SK-N-SH treated with all-trans-retinoic acid at 6 μM for 48 hours (cell line): ENCODE data around the gene SORL1.

Experiments used
- ARNTL ChIP-seq: fragments of 450-650 bp; formaldehyde crosslinking; IDR thresholded peaks from 2 replicates; pipeline ENCODE4 v1.5.0; 2020; ENCODE audit warnings: low read depth, mild to moderate bottlenecking, moderate library complexity, borderline replicate concordance
- BACH2 ChIP-seq: fragments of 250-450 bp; sonication (Bioruptor Pico); IDR thresholded peaks from 2 replicates; pipeline ENCODE4 v1.9.0; 2021; ENCODE audit warnings: mild to moderate bottlenecking, borderline replicate concordance
- CSDC2 ChIP-seq: fragments of 250-450 bp; sonication (Bioruptor Pico); IDR thresholded peaks from 2 replicates; pipeline ENCODE4 v1.5.0; 2020; ENCODE audit warnings: mild to moderate bottlenecking, moderate library complexity
- GLIS3 ChIP-seq: fragments of 250-450 bp; sonication (Bioruptor Pico); IDR thresholded peaks from 2 replicates; pipeline ENCODE4 v1.5.0; 2020; ENCODE audit warnings: mild to moderate bottlenecking, moderate library complexity
- OSR1 ChIP-seq: fragments of 250-450 bp; sonication (Bioruptor Pico); IDR thresholded peaks from 2 replicates; pipeline ENCODE4 v1.8.0; 2022; ENCODE audit warnings: moderate library complexity, mild to moderate bottlenecking, inconsistent platforms
- PPARA ChIP-seq: fragments of 250-450 bp; sonication (Bioruptor Pico); IDR thresholded peaks from 2 replicates; pipeline ENCODE4 v1.5.0; 2020; ENCODE audit warnings: mild to moderate bottlenecking, borderline replicate concordance
- RARB ChIP-seq: fragments of 250-450 bp; sonication (Bioruptor Pico); IDR thresholded peaks from 2 replicates; pipeline ENCODE4 v1.8.0; 2021; ENCODE audit warnings: mild to moderate bottlenecking, moderate library complexity
- TOX ChIP-seq: fragments of 250-450 bp; sonication (Bioruptor Pico); IDR thresholded peaks from 2 replicates; pipeline ENCODE4 v1.8.0; 2021; ENCODE audit warnings: mild to moderate bottlenecking, moderate library complexity, borderline replicate concordance
- ZC3H10 ChIP-seq: fragments of 250-450 bp; sonication (Bioruptor Pico); IDR thresholded peaks from 2 replicates; pipeline ENCODE4 v1.5.1; 2021; ENCODE audit warnings: mild to moderate bottlenecking, moderate library complexity
- ZFP3 ChIP-seq: fragments of 250-450 bp; sonication (Bioruptor Pico); IDR thresholded peaks from 2 replicates; pipeline ENCODE4 v1.5.0; 2020; ENCODE audit warnings: mild to moderate bottlenecking, moderate library complexity
- ZNF565 ChIP-seq: fragments of 450-650 bp; formaldehyde crosslinking; conservative IDR thresholded peaks from 2 replicates; pipeline ENCODE4 v1.5.0; 2020; ENCODE audit warnings: low read depth, mild to moderate bottlenecking, moderate library complexity
- ZNF70 ChIP-seq: fragments of 450-650 bp; formaldehyde crosslinking; IDR thresholded peaks from 2 replicates; pipeline ENCODE4 v1.5.0; 2020; ENCODE audit warnings: mild to moderate bottlenecking, moderate library complexity
- TF ChIP-seq, protein P1 (sequence below): fragments of 250-450 bp; sonication (Bioruptor Pico); IDR thresholded peaks from 2 replicates; pipeline ENCODE4 v1.8.0; 2020; ENCODE audit warnings: mild to moderate bottlenecking, moderate library complexity, borderline replicate concordance

GRCh38 chr11:121508449-121508848 lies 56.3 kb downstream of the SORL1 start:
- no peak for TF ChIP-seq PPARA (CRISPR knock-in tag)
- no peak for TF ChIP-seq ZFP3 (CRISPR knock-in tag)
- no peak for TF ChIP-seq GLIS3 (CRISPR knock-in tag)
- TF ChIP-seq, protein P1, sequence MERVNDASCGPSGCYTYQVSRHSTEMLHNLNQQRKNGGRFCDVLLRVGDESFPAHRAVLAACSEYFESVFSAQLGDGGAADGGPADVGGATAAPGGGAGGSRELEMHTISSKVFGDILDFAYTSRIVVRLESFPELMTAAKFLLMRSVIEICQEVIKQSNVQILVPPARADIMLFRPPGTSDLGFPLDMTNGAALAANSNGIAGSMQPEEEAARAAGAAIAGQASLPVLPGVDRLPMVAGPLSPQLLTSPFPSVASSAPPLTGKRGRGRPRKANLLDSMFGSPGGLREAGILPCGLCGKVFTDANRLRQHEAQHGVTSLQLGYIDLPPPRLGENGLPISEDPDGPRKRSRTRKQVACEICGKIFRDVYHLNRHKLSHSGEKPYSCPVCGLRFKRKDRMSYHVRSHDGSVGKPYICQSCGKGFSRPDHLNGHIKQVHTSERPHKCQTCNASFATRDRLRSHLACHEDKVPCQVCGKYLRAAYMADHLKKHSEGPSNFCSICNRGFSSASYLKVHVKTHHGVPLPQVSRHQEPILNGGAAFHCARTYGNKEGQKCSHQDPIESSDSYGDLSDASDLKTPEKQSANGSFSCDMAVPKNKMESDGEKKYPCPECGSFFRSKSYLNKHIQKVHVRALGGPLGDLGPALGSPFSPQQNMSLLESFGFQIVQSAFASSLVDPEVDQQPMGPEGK (CRISPR knock-in tag): no peak
- TF ChIP-seq OSR1: no peak
- no peak for TF ChIP-seq ZNF565
- no peak for TF ChIP-seq ZNF70 (CRISPR knock-in tag)
- no peak for TF ChIP-seq TOX (CRISPR knock-in tag)
- no peak for TF ChIP-seq CSDC2 (CRISPR knock-in tag)
- TF ChIP-seq RARB (CRISPR knock-in tag): no peak
- no peak for TF ChIP-seq ZC3H10 (CRISPR knock-in tag)
- TF ChIP-seq BACH2 (CRISPR knock-in tag): no peak
- no peak for TF ChIP-seq ARNTL
